Endodermal cell (in vitro differentiated cells): ENCODE results near the gene VSIG4. TPM values are rescaled to one million over a fixed set of nuclear protein-coding genes. Genes with fewer than 3 reads are reported as not detected.

ENCODE experiments used
- DNase-seq: peaks from one replicate; pipeline ENCODE4 v3.0.0-alpha.2; 2017
- H3K27ac ChIP-seq: 2 replicates; pipeline ENCODE4 v1.5.1; 2013; ENCODE audit warnings: mild to moderate bottlenecking, low read depth, low read length, moderate library complexity
- H3K27me3 ChIP-seq: 2 replicates; pipeline ENCODE4 v1.6.1; 2013; ENCODE audit warnings: mild to moderate bottlenecking, low read length, moderate library complexity; ENCODE audit not compliant: insufficient read depth, control insufficient read depth, poor library complexity, severe bottlenecking
- H3K36me3 ChIP-seq: 2 replicates; pipeline ENCODE4 v1.7.0; 2013; ENCODE audit warnings: mild to moderate bottlenecking, low read length, moderate library complexity; ENCODE audit not compliant: control insufficient read depth, insufficient read depth
- H3K4me1 ChIP-seq: one replicate; pipeline ENCODE4 v1.7.0; 2013; ENCODE audit warnings: low read length; ENCODE audit not compliant: control insufficient read depth, insufficient read depth
- H3K4me3 ChIP-seq: 2 replicates; pipeline ENCODE4 v1.5.1; 2013; ENCODE audit warnings: mild to moderate bottlenecking, low read length, moderate library complexity
- H3K9ac ChIP-seq: 2 replicates; pipeline ENCODE4 v1.6.1; 2013; ENCODE audit warnings: mild to moderate bottlenecking, low read length, moderate library complexity; ENCODE audit not compliant: poor library complexity, severe bottlenecking; ENCODE audit errors: extremely low read depth
- H3K9me3 ChIP-seq: 2 replicates; pipeline ENCODE4 v1.6.1; 2013; ENCODE audit warnings: mild to moderate bottlenecking, low read length, moderate library complexity; ENCODE audit not compliant: control insufficient read depth
- H3K27ac Mint-ChIP-seq: 2 replicates; pipeline ENCODE4 v1.8.0; 2020; ENCODE audit warnings: mixed read lengths
- H3K27me3 Mint-ChIP-seq: 2 replicates; pipeline ENCODE4 v1.8.0; 2021; ENCODE audit warnings: mild to moderate bottlenecking, mixed read lengths; ENCODE audit not compliant: insufficient read depth
- H3K36me3 Mint-ChIP-seq: 2 replicates; pipeline ENCODE4 v1.8.0; 2020; ENCODE audit warnings: low read depth, mixed read lengths
- H3K4me1 Mint-ChIP-seq: 2 replicates; pipeline ENCODE4 v1.8.0; 2020; ENCODE audit warnings: mixed read lengths
- H3K4me3 Mint-ChIP-seq: 2 replicates; pipeline ENCODE4 v1.8.0; 2020; ENCODE audit warnings: mild to moderate bottlenecking, moderate library complexity, mixed read lengths
- H3K9me3 Mint-ChIP-seq: 2 replicates; pipeline ENCODE4 v1.8.0; 2020; ENCODE audit warnings: mild to moderate bottlenecking, mixed read lengths
- CTCF ChIP-seq: fragments of 200-600 bp; sonication (generic); conservative IDR thresholded peaks from 2 replicates; pipeline ENCODE4 v1.5.0; 2021; ENCODE audit warnings: antibody characterized with exemption, mild to moderate bottlenecking
- WGBS, 2 experiments: methylation state at CpG; one replicate each; pipeline versions ENCODE4 v1.1.5 to v1.1.7; 2013; ENCODE audit warnings: missing lambda C conversion rate in 2 of 2, mixed read lengths in 1 of 2; ENCODE audit not compliant: insufficient coverage in 1 of 2, insufficient read length in 1 of 2; 5-methylcytosine and 5-hydroxymethylcytosine counted together
- total RNA-seq, 2 donors: library from RNA; stranded (reverse); fragmentation: NEBNext Ultra II Directional in 1 of 2; extraction: Animal tissue kit (Norgen Biotek cat#: 25700) in 1 of 2; gene quantifications; 2 replicates in 1 of 2; 3 replicates in 1 of 2; pipeline ENCODE4 v1.2.1, GENCODE V29; 2021

The VSIG4 gene
- total RNA-seq, 2 donors from 2014 or later: not detected

GRCh38 chrX:66028936-66029335, 10.9 kb downstream of the VSIG4 start:
- 95% methylated on average over 2 of the region's 2 CpGs; no CpG with 5 or more reads in 1 of the 2 experiments for WGBS, 2 experiments
- no peak overlapping the region for H3K4me3 Mint-ChIP-seq
- Histone ChIP-seq H3K4me1 (no peaks in the 10 kb centered on the region), H3K27me3 (no peaks in the 10 kb centered on the region), H3K4me3 (no peak overlapping the region), H3K9me3 (no peaks in the 10 kb centered on the region), H3K27ac (no peak overlapping the region), H3K9ac (no peak overlapping the region), H3K36me3 (no peaks in the 10 kb centered on the region)
- TF ChIP-seq CTCF: no peak
- H3K27me3 Mint-ChIP-seq: no peaks in the 10 kb centered on the region
- H3K36me3 Mint-ChIP-seq: no peaks in the 10 kb centered on the region
- DNase-seq: no peak
- no peaks in the 10 kb centered on the region for H3K4me1 Mint-ChIP-seq
- no peak overlapping the region for H3K27ac Mint-ChIP-seq
- peaks cover 27% of the 10 kb centered on the region for H3K9me3 Mint-ChIP-seq

- Mint-ChIP-seq H3K9me3 (peaks cover 34% of the 10 kb centered on the region), H3K4me1 (no peaks in the 10 kb centered on the region), H3K4me3 (no peak overlapping the region), H3K36me3 (no peaks in the 10 kb centered on the region), H3K27ac (no peak overlapping the region), H3K27me3 (peaks cover 3% of the 10 kb centered on the region)
- Histone ChIP-seq H3K4me1 (no peaks in the 10 kb centered on the region), H3K9me3 (no peaks in the 10 kb centered on the region), H3K27ac (no peak overlapping the region), H3K4me3 (no peak overlapping the region), H3K27me3 (no peaks in the 10 kb centered on the region), H3K9ac (no peak overlapping the region), H3K36me3 (no peaks in the 10 kb centered on the region)
- no peak for DNase-seq
- no peak for TF ChIP-seq CTCF
- 73% methylated on average over 2 of the region's 2 CpGs; no CpG with 5 or more reads in 1 of the 2 experiments for WGBS, 2 experiments
These were observed 15.3 kb downstream of the VSIG4 start for GRCh38 chrX:66024570-66024969.

- DNase-seq: no peak
- WGBS, 2 experiments: 100% methylated on average over 1 of the region's 1 CpG; no CpG with 5 or more reads in 1 of the 2 experiments
- Mint-ChIP-seq H3K4me1 (no peaks in the 10 kb centered on the region), H3K4me3 (no peak overlapping the region), H3K27me3 (peaks cover 3% of the 10 kb centered on the region), H3K9me3 (peaks cover 35% of the 10 kb centered on the region), H3K36me3 (no peaks in the 10 kb centered on the region), H3K27ac (no peak overlapping the region)
- Histone ChIP-seq H3K4me1 (no peaks in the 10 kb centered on the region), H3K27ac (no peak overlapping the region), H3K36me3 (no peaks in the 10 kb centered on the region), H3K27me3 (no peaks in the 10 kb centered on the region), H3K9me3 (no peaks in the 10 kb centered on the region), H3K9ac (no peak overlapping the region), H3K4me3 (no peak overlapping the region)
- no peak for TF ChIP-seq CTCF
These were observed 15.8 kb downstream of the VSIG4 start for GRCh38 chrX:66024092-66024467.
